ENCODE data around the gene PLEKHG3. TPM values are rescaled to one million over a fixed set of nuclear protein-coding genes. Genes with fewer than 3 reads are reported as not detected.

Gene PLEKHG3
- total RNA-seq, 2 donors from 2014 or later: 57.8 to 69.7 TPM

DNA sequence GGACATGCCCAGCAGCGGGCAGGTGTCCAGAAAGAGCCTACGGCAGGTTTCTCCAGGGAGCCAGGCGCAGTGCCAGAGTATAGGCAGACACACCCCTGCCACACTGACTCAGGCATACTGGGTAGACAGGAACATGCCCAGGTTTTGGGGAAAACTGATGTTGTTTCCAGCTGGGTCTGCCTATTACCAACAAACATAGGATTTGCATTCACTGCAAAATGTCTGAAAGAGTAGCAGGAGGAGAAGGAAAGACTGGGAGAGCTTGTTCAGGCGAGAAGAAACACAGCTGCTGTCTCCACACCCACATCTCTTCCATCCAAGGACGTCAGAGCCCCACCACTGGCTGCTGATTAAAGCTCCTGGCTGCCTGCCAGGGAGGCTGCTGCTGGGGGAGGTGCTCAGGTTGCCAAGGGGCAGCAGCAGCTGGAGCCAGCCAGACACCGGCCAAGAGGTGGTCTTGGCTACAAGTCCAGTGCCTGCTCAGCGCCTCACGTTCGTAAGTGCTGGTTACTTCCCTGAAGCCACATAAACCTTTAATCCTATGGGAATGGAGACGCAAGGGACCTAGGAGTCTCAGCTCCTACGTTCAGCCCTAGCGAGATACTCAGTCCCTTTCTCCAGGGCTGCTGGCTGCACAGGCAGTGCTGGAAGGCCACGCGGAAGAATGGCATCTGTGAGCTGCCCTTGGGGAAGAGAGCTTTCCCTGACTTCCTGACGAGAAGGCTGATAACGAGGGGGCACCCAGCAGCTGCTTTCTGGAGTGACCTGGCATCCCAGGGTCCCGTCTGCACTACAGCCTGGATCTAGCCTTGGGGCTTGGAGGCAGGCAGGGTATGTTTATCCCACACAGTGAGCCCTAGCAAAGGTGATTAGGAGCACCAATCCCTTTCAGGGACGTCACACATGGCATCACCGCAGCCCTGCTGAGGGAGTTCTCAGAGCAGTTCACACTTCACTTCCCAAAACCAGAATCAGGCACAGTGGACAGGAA is 58.1 kb downstream of the PLEKHG3 start:
- DNase-seq (ENCODE audit: low spot score): peak; percentile 84
- no peaks in the 10 kb centered on the region for H3K36me3 ChIP-seq
- peak overlapping the region; percentile 38 to 54 for H3K27ac ChIP-seq
- TF ChIP-seq POLR2A (IDR thresholded peaks at IDR 0.05) (no peak), POLR2AphosphoS5 (IDR thresholded peaks at IDR 0.05) (peak; percentile 33)
- TF ChIP-seq, protein P1, sequence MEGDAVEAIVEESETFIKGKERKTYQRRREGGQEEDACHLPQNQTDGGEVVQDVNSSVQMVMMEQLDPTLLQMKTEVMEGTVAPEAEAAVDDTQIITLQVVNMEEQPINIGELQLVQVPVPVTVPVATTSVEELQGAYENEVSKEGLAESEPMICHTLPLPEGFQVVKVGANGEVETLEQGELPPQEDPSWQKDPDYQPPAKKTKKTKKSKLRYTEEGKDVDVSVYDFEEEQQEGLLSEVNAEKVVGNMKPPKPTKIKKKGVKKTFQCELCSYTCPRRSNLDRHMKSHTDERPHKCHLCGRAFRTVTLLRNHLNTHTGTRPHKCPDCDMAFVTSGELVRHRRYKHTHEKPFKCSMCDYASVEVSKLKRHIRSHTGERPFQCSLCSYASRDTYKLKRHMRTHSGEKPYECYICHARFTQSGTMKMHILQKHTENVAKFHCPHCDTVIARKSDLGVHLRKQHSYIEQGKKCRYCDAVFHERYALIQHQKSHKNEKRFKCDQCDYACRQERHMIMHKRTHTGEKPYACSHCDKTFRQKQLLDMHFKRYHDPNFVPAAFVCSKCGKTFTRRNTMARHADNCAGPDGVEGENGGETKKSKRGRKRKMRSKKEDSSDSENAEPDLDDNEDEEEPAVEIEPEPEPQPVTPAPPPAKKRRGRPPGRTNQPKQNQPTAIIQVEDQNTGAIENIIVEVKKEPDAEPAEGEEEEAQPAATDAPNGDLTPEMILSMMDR (IDR thresholded peaks at IDR 0.05): peak in 3 of 4 experiments; percentile 1 to 2 (median 2)
- peaks cover 12% of the 10 kb centered on the region for H3K4me1 ChIP-seq (replicated peaks)
- H3K9me3 ChIP-seq: no peaks in the 10 kb centered on the region
- no peaks in the 10 kb centered on the region for H3K27me3 ChIP-seq (replicated peaks; ENCODE audit: insufficient read depth)
- intact Hi-C loops (cut with DNase I): loop anchor here (2.0 kb wide), 1 partner anchor 90 kb away; no protein-coding TSS in a partner anchor
- H3K4me3 ChIP-seq: no peak overlapping the region
- 17% methylated on average over 19 of the region's 19 CpGs for WGBS

DNA sequence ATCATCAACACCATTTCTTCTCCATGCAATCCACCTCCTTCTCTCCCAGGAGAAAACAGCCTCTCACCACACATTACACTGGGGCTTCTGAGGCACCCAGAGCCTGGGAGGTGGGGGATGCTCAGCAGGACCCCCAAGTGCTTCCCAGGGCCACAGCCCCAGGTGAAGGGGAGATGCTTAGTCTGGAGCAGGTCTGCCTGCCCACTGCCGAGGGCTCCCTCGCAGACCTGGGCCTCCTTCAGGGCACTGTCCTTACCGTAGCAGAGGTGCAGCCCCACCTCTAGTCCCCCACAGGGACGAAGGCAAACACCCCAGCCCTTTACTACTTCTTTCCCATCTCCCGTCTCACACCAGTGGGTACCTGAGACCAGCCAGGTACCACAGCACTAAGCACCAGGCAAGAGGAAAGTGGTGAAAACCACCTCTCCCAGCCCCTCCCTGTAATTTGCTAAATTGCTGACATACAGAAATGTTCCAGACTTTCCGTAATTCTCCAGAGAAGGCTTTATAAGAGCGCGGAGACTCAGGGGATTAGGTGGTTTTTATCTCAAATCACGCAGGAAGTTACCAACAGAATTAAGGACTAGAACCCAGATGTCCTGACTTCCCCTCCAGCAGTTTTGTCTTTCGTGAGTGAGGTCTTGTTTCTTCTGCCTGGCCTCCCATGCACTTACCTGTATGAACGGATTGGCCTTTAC is 59.0 kb downstream of the PLEKHG3 start:
- H3K27me3 ChIP-seq (replicated peaks; ENCODE audit: insufficient read depth): no peaks in the 10 kb centered on the region
- H3K27ac ChIP-seq: no peak overlapping the region
- no peak overlapping the region for H3K4me3 ChIP-seq
- TF ChIP-seq POLR2AphosphoS5 (IDR thresholded peaks at IDR 0.05): no peak
- H3K36me3 ChIP-seq: no peaks in the 10 kb centered on the region
- intact Hi-C loops (cut with DNase I): loop anchor here (2.0 kb wide), 1 partner anchor 90 kb away; no protein-coding TSS in a partner anchor
- no peaks in the 10 kb centered on the region for H3K9me3 ChIP-seq
- WGBS: 90% methylated on average over 11 of the region's 11 CpGs
- no peak for DNase-seq (ENCODE audit: low spot score)
- peaks cover 12% of the 10 kb centered on the region for H3K4me1 ChIP-seq (replicated peaks)

DNA sequence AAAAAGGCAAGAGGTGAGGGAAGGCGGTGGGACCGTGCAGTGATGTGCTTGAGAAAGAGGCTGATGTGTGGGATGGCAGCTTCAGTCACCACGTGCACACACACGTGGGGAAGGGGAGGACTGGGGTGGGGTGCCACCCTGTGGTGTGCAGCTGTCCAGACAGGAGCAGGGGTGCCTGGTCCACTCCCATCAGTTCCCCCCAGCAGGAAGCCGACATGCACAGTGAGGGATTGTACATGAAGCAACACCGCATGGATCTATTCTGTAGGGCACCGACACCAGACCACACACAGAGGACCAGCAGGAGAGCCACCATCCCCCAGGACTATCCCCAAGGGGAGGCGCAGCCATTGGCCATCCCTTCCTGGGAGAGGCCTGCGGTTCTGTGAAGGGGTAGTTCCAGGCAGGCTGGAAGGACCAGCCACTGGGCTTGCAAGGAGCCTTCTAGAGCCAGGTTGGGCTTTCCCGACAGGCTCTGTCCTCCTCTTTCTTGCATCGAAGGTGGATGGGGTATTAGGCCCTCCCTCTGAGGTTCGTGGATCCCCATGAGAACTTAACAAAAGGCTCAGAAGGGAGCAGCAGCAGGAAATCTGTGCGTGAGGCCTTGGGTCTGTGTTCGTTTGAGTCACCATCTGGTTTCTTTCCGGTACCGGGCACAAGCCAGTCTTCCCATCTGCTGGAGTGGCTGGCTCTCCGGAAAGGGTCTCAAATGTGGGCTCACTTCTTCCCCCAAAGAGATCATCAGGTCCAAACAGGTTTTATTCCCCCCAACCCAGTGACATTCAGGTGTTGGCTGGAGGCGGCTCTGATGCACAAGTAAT is 59.8 kb downstream of the PLEKHG3 start:
- Histone ChIP-seq H3K27me3 (replicated peaks; ENCODE audit: insufficient read depth) (no peaks in the 10 kb centered on the region), H3K9me3 (no peaks in the 10 kb centered on the region), H3K4me1 (replicated peaks) (peaks cover 12% of the 10 kb centered on the region), H3K36me3 (no peaks in the 10 kb centered on the region), H3K4me3 (no peak overlapping the region), H3K27ac (no peak overlapping the region)
- no peak for DNase-seq (ENCODE audit: low spot score)
- TF ChIP-seq POLR2A (IDR thresholded peaks at IDR 0.05) (no peak), POLR2AphosphoS5 (IDR thresholded peaks at IDR 0.05) (no peak)
- TF ChIP-seq, protein P1 (IDR thresholded peaks at IDR 0.05): no peak
- intact Hi-C loops (cut with DNase I): loop anchor here (2.0 kb wide), 1 partner anchor 91 kb away; no protein-coding TSS in a partner anchor
- WGBS: 65% methylated on average over 18 of the region's 18 CpGs

DNA sequence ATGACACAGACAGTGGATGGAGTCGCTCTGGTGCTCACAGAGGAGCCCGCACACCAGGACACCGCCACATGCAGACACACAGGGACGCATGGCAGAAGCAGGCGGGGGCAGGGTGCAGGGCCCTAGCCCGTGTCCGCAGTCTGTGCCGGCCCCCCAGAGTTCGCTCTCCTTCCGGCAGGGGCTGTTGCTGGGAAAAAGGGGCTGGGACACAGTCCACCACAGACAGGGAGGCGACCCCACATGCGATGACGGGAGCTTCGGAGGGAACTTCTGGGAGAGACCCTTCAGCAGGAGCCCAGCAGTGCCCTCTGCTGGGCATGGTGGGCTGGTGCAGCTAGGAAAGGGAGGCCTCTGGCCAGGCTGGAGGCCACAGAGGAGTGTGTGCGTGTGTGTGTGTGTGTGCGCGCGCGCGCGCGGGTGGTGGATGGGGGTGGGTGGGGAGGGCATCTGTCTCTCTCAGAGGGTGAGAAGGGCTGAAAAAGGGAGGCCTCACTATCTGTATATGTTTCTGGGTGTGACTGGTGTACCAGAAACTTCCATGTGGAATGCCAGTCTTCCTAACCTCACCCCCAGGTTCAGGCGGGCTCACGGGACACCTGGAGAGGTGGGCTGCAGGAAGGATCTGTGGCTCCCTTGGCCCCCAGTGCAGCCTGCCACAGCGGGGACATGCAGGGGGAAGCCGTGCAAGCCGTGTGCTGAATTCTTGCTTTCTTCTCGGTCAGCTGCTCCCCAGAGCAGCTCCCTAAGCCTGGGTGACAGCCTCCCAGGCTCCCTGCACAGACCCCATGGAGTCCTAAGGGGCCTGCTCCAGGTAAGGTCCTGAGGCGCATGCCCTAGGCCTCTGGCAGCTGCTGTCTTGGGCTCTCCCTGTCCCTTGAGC is 60.7 kb downstream of the PLEKHG3 start:
- no peak overlapping the region for H3K27ac ChIP-seq
- 24% methylated on average over 29 of the region's 29 CpGs for WGBS
- H3K4me1 ChIP-seq (replicated peaks): peaks cover 12% of the 10 kb centered on the region
- H3K4me3 ChIP-seq: peak overlapping the region in 1 of 2 donors; percentile 17
- TF ChIP-seq, protein P1 (IDR thresholded peaks at IDR 0.05): peak; percentile 81 to 95 (median 88)
- no peak for TF ChIP-seq POLR2AphosphoS5 (IDR thresholded peaks at IDR 0.05)
- TF ChIP-seq POLR2A (IDR thresholded peaks at IDR 0.05): no peak
- H3K27me3 ChIP-seq (replicated peaks; ENCODE audit: insufficient read depth): no peaks in the 10 kb centered on the region
- peak; percentile 56 for DNase-seq (ENCODE audit: low spot score)
- H3K9me3 ChIP-seq: no peaks in the 10 kb centered on the region
- no peaks in the 10 kb centered on the region for H3K36me3 ChIP-seq
- intact Hi-C loops (cut with DNase I): no loop called here
